ENCODE results near the gene SIGMAR1. TPM values are rescaled to one million over a fixed set of nuclear protein-coding genes. Genes with fewer than 3 reads are reported as not detected.

Gene SIGMAR1
- total and polyA plus RNA-seq, 10 donors, result 19.4 to 39.7 (median 27.6) TPM

DNA sequence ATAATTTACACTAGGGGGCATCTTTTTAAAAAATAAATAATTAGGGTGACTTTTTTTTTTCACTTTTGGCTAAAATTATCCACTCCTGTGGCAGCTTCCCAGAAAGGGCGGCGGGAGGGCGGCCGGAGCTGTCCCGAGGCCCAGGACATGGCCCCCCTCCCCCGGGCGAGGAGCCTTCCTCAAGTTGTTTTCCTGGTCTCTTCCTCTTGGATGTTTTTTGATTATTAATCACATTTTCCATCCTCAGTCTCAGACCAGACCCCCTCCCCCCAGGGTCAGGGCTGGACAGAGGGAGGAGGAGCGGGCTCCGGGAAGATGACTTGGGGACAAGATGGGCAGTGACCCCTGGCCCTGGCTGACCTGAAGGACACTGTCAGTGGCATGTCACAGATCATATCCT, 43.4 kb downstream of the SIGMAR1 start:
- intact Hi-C loops (cut with DNase I; ENCODE audit: low total_unique reads), result loop anchor here (5.0 to 10.0 kb wide), 3 partner anchors 47 to 262 kb away; no protein-coding TSS in a partner anchor
- no peaks in the 10 kb centered on the region for H3K36me3 ChIP-seq
- TF ChIP-seq, protein P1, sequence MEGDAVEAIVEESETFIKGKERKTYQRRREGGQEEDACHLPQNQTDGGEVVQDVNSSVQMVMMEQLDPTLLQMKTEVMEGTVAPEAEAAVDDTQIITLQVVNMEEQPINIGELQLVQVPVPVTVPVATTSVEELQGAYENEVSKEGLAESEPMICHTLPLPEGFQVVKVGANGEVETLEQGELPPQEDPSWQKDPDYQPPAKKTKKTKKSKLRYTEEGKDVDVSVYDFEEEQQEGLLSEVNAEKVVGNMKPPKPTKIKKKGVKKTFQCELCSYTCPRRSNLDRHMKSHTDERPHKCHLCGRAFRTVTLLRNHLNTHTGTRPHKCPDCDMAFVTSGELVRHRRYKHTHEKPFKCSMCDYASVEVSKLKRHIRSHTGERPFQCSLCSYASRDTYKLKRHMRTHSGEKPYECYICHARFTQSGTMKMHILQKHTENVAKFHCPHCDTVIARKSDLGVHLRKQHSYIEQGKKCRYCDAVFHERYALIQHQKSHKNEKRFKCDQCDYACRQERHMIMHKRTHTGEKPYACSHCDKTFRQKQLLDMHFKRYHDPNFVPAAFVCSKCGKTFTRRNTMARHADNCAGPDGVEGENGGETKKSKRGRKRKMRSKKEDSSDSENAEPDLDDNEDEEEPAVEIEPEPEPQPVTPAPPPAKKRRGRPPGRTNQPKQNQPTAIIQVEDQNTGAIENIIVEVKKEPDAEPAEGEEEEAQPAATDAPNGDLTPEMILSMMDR (IDR thresholded peaks at IDR 0.05 in 8 of 11, conservative IDR thresholded peaks at IDR 0.05 in 3 of 11), result no peak
- no peak for TF ChIP-seq POLR2A (IDR thresholded peaks at IDR 0.05)
- peak in 1 of 3 donors; percentile 62 for TF ChIP-seq POLR2AphosphoS5 (IDR thresholded peaks at IDR 0.05)
- no peak for DNase-seq
- 54 to 74% (median 69%) methylated on average over 9 of the region's 9 CpGs for WGBS, 5 donors
- H3K4me3 ChIP-seq, result no peak overlapping the region
- peaks cover 22 to 55% (median 37%) of the 10 kb centered on the region in 6 donors for H3K4me1 ChIP-seq
- no peaks in the 10 kb centered on the region for H3K9me3 ChIP-seq
- H3K27me3 ChIP-seq (replicated peaks in 1 of 7), result peaks cover 0 to 60% (median 47%) of the 10 kb centered on the region in 7 donors
- H3K27ac ChIP-seq, result peak overlapping the region in 5 of 8 donors; percentile 56 to 69 (median 60)

DNA sequence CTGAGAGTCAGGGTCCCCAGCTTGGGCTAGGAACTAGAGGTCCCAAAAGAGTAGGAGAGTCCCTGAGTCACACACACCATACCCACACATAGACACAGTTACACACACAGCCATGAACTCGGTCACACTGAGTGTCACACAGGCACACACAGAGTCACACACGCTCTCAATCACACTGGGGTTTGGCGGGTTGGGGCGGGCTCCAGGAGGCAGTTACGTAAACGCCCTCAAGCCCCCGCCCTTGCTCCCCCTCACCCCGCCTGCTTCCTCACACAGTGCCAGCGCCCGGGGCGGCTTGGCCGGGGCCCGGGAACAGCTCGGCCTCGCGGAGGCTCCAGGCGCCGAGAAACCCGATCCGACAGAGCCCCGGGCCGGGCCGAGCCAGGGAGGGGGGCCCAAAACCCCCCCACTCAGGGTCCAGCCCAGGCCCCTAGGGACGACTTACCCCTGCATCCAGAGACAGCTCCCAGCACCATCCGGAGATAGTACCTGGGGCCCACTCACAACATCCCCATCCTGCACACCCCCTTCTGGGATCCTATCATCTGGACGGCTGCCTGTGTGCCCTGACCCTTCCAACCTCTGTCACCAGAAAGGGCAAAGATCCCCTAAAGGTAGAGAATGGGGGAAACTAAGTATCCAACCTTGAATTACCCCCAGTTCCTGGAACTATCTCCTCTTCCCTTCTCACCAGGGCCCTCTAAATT, 44.5 kb downstream of the SIGMAR1 start:
- WGBS, 5 donors, result 6 to 11% (median 9%) methylated on average over 24 to 26 of the region's 26 CpGs
- Histone ChIP-seq H3K9me3 (no peaks in the 10 kb centered on the region), H3K4me3 (no peak overlapping the region), H3K27me3 (replicated peaks in 1 of 7) (peaks cover 0 to 71% (median 56%) of the 10 kb centered on the region in 7 donors), H3K4me1 (peaks cover 22 to 60% (median 43%) of the 10 kb centered on the region in 6 donors), H3K36me3 (no peaks in the 10 kb centered on the region), H3K27ac (peak overlapping the region in 6 of 8 donors; percentile 36 to 69 (median 58))
- no peak for DNase-seq
- TF ChIP-seq, protein P1 (IDR thresholded peaks at IDR 0.05 in 8 of 11, conservative IDR thresholded peaks at IDR 0.05 in 3 of 11), result peak in 1 of 11 experiments; percentile 3
- TF ChIP-seq POLR2AphosphoS5 (IDR thresholded peaks at IDR 0.05) (peak; percentile 7 to 74 (median 57)), POLR2A (IDR thresholded peaks at IDR 0.05) (no peak)
- intact Hi-C loops (cut with DNase I; ENCODE audit: low total_unique reads), result loop anchor here (5.0 to 10.0 kb wide), 3 partner anchors 46 to 261 kb away; no protein-coding TSS in a partner anchor

DNA sequence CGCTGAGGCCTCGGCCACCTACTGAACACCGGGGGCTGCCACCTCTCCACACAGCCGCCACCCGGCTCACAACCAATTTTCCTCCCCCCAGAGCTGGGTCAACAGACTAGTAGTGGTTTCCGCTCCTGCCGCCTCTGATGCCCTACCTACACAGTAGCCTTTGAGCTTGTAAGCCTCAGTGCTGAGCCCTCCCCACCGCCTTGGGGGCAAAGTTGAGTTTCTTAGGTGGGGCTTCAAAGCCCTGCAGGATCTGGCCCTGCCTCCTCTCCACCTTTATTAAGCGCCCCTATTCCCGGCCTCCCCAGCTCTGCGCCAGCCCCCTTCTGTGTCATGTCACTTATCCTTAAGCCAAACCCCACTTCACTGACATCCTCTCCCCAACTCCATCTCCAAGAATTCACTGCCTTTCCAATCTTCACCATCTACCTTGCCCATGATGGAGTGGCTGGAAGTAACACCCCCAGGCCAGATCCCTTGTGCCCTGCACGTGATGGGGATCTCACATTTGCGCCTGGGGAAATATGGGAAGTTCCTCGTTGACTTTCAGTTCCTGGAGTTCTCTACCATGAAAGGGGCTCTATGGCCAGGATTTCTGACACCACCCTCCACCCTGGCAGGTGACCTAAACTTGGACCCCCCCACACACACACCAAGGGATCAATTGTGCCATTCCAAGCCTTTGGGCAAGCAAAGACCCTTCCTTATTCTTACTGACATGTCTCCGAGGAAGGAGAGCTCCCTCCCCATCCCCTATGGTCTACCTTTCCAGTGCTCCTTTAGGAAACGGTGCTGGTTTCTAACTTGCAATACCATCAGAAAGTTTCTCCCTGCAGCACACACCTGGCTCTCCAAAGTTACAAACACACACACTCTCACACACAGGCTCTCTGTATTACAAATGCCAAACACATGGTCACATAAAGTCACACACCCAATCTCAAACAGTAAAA, 45.4 kb downstream of the SIGMAR1 start:
- H3K9me3 ChIP-seq, result no peaks in the 10 kb centered on the region
- TF ChIP-seq, protein P1 (IDR thresholded peaks at IDR 0.05 in 8 of 11, conservative IDR thresholded peaks at IDR 0.05 in 3 of 11), result peak in 7 of 11 experiments; percentile 6 to 68 (median 30)
- TF ChIP-seq POLR2AphosphoS5 (IDR thresholded peaks at IDR 0.05), result no peak
- 16 to 25% (median 21%) methylated on average over 12 to 16 of the region's 16 CpGs for WGBS, 5 donors
- H3K4me3 ChIP-seq, result peak overlapping the region in 6 of 8 donors; percentile 44 to 72 (median 50)
- peaks cover 22 to 60% (median 43%) of the 10 kb centered on the region in 6 donors for H3K4me1 ChIP-seq
- no peaks in the 10 kb centered on the region for H3K36me3 ChIP-seq
- intact Hi-C loops (cut with DNase I; ENCODE audit: low total_unique reads), result loop anchor here (5.0 to 10.0 kb wide), 3 partner anchors 45 to 260 kb away; no protein-coding TSS in a partner anchor
- DNase-seq, result no peak
- H3K27me3 ChIP-seq (replicated peaks in 1 of 7), result peaks cover 0 to 80% (median 63%) of the 10 kb centered on the region in 7 donors
- H3K27ac ChIP-seq, result peak overlapping the region in 3 of 8 donors; percentile 55 to 72 (median 69)

Measured in spleen (tissue), 11 donors.